CD4-positive, alpha-beta T cell treated with Interleukin-2 at 100 ng/mL for 4 hours (primary cell): ENCODE results near the gene TMEM170A.
"Not testable (repeated sequence)": the region's sequence is repeated elsewhere in the genome, so short reads cannot be mapped to it uniquely, and the experiment has no call there.

Experiments
- DNase-seq: peaks from one replicate; pipeline ENCODE4 v3.0.0-alpha.2; 2020; ENCODE audit warnings: low spot score

TMEM170A gene

DNA sequence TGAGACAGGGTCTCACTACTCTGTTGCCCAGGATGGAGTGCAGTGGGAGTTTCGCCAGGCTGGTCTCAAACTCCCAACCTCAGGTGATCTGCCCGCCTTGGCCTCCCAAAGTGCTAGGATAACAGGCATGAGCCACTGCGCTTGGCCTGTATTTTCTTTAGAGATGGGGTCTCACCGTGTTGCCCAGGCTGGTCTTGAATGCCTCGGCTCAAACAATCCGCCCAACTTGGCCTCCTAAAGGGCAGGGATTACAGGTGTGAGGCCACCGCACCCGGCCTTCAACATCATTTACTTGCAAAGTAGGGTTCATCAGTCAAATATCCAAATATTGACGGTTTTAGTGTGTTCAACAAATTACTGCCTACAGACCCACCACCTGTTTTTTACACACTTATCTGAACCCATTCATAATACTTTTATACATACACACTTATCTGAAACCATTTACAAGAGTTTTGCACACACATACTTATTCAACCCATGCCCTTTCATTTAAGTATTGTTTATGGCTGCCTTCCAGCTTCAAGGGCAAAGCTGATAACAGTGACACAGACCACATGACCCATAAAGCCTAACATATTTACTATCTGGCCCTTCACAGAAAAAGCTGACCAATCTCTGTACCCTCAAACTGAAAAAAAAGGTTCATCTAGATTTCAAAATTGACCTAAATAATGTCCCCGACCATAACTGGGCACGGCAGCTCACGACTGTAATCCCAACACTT is 11.9 kb downstream of the TMEM170A start:
- DNase-seq = no peak

DNA sequence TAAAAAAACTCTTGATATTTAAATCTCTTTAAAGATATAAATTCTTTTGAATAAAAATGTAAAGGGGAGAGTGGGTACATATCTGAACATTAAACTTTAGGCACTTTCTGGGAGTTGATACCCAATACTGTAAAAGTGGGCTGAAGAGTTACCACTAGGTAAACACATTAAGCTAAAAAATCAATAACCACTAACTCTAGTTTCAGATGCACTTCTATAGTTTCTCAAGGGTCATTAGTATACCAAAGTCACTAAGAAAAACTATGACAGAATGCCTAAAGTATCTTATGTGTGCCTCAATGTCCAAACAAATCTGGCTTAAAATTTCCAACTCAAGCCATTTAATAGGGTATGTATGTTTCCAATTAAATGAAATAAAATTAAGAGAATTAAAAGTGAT is 18.1 kb downstream of the TMEM170A start:
- DNase-seq = no peak

DNA sequence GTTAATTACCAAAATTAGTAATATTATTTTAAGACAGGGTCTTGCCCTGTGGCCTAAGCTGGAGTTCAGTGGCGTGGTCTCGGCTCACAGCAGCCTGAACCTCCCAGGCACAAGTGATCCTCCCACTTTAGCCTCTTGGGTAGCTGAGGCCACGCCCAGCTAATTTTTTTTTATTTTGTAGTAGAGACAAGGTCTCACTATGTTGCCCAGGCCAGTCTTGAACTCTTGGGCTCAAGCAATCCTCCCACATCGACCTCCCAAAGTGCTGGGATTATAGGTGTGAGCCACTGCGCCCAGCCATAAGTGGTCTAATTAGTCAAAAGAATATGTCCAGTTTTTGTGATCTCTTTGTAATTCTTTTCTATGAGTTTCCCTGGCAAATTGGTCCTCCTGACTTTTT is 19.2 kb downstream of the TMEM170A start:
- DNase-seq = no peak

DNA sequence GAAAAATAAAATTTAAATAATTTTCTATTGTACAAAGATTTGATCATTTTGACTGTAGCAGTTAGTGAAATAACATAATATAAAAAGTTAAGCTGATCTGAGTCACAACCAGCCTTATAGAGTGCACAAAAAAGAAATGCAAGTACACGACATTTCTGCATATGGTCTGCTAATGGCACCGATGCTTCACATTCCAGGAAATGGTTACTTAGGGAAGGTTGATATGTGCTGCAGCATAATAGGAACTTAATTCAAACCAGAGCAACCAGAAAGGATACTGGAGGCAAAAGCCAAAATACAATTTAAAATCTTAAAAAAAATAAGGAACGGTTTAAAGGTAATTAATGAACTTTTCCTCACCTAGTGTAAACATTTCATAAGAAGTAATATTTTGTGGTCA is 21.2 kb downstream of the TMEM170A start:
- DNase-seq = no peak

DNA sequence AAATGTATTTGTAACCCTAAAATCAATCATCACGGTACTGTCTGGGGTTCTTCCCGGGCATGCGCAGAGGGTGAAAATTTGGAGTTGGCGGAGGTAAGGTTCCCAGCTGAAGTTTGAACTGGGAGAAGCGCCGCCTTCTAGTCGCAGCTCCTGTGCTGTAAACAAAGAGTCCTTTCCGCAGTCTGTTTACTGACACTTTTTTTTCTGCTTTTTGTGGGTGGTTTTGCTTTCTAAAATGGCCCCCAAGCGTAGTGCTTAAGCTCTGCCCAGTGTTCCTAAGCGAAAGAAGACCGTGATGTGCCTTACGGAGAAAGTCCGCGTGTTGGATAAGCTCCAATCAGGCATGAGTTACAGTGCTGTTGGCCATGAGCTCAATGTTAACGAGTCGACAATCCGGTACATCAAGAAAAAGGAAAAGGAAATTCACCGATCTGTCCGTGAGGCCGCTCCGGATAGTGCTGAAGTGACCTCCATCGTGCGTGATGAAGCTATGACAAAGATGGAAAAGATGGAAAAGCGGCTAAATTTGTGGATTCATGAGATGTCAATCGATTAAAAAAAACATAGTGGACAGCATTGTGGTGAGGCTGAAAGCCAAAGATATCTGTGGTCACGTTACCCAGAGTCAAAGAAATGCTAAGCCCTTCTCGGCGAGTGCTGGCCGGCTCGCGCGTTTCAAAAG is 30.6 kb downstream of the TMEM170A start:
- DNase-seq = peak; percentile 82

DNA sequence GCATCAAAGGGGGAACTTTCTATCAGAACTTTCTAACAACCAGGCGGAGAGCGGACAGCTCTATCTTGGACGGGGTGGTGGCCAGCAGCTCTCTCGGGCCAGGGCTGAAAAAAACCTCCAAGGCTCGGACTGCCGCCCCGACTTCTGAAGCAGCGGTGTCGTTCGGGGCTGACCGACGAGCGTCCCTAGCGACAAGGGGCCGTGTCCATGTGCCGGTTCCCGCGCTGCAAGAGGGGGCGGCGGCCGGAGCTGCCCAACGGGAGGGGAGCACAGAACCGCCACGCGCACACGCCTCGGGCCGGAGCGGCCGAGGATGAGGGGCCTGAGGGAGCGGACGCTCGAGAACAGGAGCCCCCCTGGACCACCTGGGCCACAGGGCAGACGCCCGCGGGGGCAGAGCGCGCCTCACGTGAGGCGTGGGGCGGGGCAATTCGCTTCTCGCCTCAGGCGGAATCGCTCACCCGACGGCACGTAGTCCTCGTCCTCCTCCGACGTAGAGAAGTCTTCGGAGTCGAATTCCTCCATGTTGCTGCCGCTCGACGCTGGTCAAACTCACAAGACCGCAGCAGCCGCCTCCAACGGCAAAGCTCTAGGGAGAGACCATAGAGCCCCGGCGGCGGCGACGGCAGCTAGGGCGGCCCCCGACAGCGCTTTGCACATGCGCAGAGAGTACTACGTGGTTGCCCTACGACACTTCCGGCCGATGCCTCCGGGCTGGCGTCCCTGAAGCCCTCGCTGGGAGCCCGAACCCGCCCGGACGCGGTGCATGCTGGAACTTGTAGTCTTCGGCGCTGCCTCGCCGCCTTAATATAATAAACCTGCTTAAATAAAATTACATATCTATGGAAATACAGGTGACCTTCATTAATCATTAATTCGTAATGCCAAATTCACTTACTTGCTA is 31.4 kb downstream of the TMEM170A start, which contains the start of gene CFDP1:
Gene CFDP1, minus strand, starts transcription at position 676 of the 904 bp plus-strand sequence. Its CDS starts 151 bp downstream, at position 525.
- DNase-seq = peak; percentile 95

DNA sequence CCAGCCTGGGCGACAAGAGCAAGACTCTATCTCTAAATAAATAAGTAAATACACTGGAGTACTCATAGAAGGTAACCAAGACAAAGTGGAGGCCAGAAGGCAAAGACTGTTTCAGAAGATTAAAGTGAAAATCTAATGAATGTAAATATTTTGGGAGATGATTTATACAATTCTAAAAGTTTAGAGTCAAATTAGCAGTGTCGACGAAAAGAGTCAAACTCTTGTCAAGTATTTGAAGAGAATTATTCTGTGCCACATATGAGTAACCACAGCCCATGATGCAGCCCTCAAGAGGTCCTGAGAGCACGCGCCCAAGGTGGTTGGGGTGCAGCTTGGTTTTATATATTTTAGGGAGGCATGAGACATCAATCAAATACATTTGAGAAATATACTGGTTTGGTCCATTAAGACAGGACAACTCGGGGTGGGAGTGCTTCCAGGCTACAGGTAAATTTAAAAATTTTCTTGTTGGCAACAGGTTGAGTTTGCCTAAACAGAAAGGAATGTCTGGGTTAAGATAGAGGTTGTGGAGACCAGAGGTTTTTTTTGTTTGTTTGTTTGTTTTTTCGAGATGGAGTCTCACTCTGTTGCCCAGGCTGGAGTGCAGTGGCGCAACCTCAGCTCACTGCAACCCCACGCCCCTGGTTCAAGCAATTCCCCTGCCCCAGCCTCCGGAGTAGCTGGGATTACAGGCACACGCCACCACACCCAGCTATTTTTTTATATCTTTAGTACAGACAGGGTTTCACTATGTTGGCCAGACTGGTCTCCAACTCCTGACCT is 34.7 kb downstream of the TMEM170A start:
- no peak for DNase-seq

DNA sequence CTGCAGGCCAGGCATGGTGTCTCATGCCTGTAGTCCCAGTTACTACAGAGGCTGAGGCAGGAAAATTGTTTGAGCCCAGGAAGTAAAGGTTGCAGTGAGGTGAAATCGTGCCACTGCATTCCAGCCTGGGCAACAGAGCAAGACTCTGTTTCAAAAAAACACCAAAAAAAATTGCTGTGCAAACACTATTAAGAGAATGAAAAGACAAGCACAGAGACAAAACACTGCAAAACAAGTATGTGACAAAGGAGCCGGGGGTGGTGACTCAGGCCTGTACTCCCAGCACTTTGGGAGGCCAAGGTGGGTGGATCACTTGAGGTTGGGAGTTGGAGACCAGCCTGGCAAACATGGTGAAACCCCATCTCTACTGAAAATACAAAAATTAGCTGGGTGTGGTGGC is 38.0 kb downstream of the TMEM170A start:
- not testable (repeated sequence) for DNase-seq

DNA sequence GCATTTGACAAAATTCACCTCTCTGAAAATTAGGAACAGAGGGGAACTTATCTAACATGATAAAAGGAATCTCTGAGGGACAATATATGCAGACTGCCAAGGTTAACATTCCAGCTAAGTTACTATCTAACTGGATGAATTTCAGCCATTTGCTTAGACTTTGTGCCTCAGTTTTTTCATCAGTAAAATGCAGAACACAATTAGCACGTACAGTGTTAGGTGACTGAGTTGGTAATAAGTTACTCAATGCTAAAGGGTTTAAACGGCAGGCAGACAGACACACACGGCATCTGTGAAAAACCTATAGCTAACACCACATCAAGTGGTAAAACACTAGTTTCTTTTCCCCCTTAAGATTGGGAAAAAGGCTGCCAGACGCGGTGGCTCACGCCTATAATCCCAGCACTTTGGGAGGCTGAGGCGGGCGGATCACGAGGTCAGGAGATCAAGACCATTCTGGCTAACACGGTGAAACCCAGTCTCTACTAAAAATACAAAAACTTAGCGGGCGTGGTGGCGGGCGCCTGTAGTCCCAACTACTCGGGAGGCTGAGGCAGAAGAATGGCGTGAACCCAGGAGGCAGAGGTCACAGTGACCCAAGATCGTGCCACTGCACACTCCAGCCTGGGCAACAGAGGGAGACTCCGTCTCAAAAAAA is 40.3 kb downstream of the TMEM170A start:
- DNase-seq = not testable (repeated sequence)

DNA sequence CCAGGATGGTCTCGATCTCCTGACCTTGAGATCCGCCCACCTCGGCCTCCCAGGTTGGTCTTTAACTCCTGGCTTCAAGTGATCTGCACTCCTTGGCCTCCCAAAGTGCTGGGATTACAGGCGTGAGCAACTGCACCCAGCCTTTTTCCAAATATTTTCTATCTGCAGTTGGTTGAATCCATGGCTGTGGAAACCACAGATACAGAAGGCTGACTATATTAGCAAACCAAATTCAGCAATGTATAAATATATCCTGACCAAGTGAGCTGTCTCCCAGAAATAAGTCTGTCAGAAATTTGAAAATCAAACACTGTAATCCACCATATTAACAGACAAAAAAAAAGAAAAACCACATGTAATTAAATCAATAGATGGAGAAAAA is 40.8 kb downstream of the TMEM170A start:
- DNase-seq = no peak

DNA sequence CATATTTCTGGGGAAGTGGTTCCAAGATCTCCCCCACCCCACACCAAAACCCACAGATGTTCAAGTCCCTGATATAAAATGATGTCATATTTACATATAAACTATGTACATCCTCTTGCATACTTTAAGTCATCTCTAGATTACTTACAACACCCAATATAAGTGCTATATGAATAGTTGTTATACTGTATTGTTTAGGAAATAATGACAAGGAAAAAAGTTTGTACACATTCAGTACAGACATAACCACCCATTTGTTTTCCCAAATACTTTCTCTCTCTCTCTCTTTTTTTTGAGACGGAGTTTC is 42.7 kb downstream of the TMEM170A start:
- DNase-seq = no peak

DNA sequence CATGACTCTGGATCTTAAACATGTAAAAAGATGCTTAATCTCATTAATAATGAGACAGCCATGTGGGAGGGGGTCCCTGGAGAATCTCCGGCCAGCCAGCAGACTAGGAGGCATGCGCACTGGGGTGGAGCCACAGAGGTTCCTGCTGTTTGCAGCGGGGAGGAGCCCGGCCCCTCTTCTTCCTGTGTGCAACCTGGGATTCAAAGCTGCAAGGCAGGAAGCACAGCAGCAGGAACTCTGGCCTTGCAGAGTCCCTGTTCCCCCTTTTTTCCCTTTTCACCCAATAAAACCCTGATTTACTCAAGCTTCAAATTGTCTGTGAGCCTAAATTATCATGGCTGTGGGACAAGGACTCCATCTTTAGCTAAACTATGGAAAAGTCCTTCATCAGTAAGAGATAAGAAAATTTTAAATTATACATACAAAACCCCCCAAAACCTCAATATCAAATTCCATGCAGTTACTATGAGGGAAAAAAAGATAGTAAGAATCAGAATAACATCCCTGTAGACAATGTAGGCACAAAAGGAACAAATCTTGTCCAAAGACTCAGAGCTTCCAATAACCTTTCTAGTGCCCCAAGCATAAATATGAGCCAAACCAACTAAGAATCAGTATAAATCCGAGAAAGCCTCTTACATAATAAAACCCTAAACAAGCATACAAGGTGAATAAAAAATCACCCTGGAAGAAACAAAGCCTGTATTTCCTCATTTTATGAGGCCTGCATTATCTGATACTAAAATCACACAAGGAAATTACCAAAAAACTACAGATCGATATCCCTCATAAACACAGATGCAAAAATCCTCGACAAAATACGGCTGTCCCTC is 43.3 kb downstream of the TMEM170A start:
- DNase-seq = no peak

DNA sequence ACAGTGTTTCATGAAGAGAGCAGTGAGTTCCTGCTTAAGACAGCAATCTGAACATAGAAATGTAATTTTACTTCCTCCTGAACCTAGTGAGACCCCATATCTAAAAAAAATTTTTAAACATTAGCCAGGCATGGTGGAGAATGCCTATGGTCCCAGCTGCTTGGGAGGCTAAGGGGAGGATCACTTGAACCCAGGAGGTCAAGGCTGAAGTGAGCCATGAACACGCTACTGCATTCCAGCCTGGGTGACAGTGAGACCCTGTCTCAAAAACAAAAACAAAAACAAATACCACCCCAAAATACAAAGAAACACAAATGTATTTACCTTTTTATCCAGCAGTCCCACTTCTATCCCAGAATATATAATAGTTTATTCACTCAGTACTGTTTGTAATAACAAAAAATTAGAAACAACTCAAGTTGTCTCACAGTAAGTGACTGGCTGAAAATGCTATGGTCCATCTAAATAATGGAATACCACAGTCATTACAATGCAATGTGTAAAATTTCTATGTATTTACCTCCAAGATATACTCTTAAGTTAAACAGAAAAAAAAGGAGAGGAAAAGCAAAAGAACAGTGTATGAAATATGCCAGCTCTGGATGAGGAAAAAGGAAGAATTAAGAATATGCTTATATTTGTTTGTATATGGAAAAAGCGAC is 47.5 kb downstream of the TMEM170A start:
- DNase-seq = no peak

DNA sequence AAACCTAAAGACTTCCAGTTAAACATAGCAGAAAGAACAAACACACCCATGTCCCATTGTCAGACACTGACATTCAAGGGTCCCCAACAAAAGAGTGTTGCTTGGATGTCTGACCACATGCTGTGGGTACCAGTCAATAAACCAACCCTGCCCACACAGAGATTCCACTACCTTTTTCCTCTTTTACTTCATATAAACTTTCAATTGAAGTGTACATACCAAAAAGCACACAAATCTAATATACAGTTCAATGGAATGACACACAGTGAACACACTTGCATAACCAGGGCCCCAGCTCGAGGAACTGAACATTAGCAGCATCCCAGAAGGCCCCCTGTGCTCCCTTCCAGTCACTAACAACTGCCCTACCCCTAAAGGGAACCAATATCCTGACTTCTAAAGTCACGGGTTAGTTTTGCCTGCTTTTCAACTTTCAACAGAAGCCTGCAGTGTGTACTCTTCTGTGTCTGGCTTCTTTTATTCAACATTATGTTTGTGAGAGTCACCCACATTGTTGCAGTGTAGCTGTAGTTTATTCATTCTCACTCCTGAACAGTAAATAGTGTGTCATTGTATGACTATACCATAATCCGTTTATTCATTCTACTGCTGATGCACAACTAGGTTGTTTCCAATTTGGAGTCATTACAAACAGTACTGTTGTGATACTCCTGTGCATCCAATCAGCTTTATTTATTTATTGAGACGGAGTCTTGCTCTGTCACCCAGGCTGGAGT is 49.2 kb downstream of the TMEM170A start:
- no peak for DNase-seq

DNA sequence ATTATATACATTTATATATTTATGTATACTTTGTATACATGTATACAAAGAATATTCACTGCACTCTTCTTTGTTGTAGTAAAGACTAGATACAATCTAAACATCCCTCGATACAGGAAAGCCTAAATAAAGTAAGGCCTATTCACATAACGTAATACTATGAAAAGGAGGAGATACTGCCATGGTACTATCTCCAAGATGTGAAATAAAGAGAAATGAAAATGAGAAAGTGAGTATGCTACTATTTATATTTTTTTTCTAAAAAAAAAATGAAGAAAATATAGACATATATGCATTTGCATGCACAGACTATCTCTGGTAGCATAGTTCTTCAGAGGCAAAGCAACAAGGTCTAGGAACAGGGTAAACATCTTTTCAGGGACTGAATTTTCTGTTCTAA is 50.5 kb downstream of the TMEM170A start:
- no peak for DNase-seq

DNA sequence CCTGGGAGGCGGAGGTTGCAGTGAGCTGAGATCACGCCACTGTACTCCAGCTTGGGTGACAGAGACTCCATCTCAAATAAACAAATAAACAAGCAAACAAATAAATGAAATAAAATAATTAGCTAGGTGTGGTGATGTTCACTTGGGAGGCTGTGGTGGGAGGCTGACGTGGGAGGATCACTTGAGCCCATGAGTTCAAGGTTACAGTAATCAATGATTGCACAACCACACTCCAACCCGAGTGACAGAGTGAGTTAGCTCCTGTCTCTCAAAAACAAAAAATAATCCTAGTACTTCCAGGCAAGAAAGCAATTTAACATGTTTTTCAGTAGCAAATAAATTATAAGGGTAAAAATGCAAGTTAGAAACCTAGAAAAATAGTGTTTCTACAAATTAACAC is 57.5 kb downstream of the TMEM170A start:
- no peak for DNase-seq

DNA sequence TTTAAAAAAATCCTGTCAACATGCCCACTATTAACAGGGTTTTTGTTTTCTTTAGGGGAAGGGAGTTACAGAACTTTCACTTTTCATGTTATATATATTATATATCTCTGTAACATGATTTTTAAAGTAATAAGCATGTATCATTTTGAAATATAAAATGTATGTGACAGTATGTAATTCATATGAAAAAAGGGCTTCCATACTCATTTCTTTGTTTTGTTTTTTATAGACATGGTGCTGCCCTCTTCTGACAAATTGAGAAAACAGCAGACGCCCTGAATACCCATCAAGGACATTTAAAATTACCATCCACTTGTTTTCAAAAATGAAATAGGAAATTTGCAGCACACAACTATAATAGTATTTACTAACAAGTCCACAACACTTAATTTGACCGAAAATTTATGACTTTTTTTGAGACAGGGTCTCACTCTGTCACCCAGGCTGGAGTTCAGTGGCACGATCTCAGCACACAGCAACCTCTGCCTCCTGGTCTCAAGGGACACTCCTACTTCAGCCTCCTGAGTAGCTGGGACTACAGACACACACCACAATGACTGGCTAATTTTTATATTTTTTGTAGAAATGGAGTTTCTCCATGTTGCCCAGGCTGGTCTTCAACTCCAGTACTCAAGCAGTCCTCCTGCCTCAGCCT is 61.5 kb downstream of the TMEM170A start:
- peak; percentile 48 for DNase-seq

DNA sequence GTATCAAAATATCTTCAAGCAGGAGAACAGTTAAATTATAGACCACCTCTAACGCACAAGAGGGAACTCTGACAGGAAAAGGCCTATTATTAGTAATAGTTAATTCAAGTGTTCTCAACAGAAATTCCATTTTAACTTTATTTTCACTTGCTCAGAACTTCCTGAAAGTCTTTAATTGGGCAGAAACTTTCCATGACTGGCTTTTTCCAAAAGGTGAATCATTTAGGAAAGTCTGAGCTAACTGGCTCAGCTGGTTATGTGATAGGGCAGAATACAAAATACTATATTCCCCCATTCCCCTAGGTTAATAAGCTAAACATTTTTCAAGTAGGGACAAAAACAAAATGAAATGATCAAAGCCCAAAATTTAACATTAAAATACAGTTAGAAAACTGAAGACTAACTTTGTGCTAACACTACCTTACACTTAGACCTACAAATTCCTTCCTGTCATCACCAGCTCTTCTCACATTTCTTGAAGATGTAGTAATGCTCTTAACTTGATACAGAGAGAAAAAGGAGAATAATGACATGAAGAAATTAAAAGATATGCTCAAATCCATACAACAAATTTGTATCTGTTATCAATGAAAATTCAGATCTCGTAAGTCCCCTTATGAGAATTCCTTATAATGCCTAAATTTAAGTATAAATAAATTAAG is 62.2 kb downstream of the TMEM170A start:
- no peak for DNase-seq
